H9 (cell line): ENCODE data around the gene TMEM184A. TPM values are rescaled to one million over a fixed set of nuclear protein-coding genes. Genes with fewer than 3 reads are reported as not detected.

Experiments used
- DNase-seq: peaks from one replicate; pipeline ENCODE4 v3.0.0-alpha.2; 2017
- H2AFZ ChIP-seq: one replicate; pipeline ENCODE4 v1.6.1; 2013; ENCODE audit warnings: mild to moderate bottlenecking, low read length, control low read depth, moderate library complexity
- H2AK5ac ChIP-seq: 2 replicates; pipeline ENCODE4 v1.6.1; 2013; ENCODE audit warnings: low read length, control low read depth, mixed read lengths; ENCODE audit not compliant: insufficient read length
- H2BK120ac ChIP-seq: one replicate; pipeline ENCODE4 v1.6.1; 2013; ENCODE audit warnings: low read depth, mild to moderate bottlenecking, low read length, control low read depth, inconsistent platforms; ENCODE audit not compliant: poor library complexity, severe bottlenecking
- H2BK12ac ChIP-seq: 2 replicates; pipeline ENCODE4 v1.6.1; 2013; ENCODE audit warnings: low read length, control low read depth, mixed read lengths, low read depth; ENCODE audit not compliant: insufficient read length
- H2BK15ac ChIP-seq: 2 replicates; pipeline ENCODE4 v1.6.1; 2013; ENCODE audit warnings: low read depth, low read length, control low read depth
- H2BK20ac ChIP-seq: one replicate; pipeline ENCODE4 v1.6.1; 2013; ENCODE audit warnings: low read depth, mild to moderate bottlenecking, low read length, control low read depth, inconsistent platforms; ENCODE audit not compliant: poor library complexity, severe bottlenecking
- H2BK5ac ChIP-seq: 2 replicates; pipeline ENCODE4 v1.6.1; 2013; ENCODE audit warnings: low read length, control low read depth, mixed read lengths; ENCODE audit not compliant: insufficient read length
- H3K14ac ChIP-seq: 2 replicates; pipeline ENCODE4 v1.6.1; 2013; ENCODE audit warnings: low read length, control low read depth; ENCODE audit not compliant: insufficient read depth
- H3K18ac ChIP-seq: 2 replicates; pipeline ENCODE4 v1.6.1; 2013; ENCODE audit warnings: low read depth, mild to moderate bottlenecking, mixed read lengths, low read length, control low read depth; ENCODE audit not compliant: insufficient read length
- H3K23ac ChIP-seq: 2 replicates; pipeline ENCODE4 v1.6.1; 2013; ENCODE audit warnings: low read length, control low read depth, mixed read lengths, low read depth; ENCODE audit not compliant: insufficient read length
- H3K23me2 ChIP-seq: 2 replicates; pipeline ENCODE4 v1.6.1; 2013; ENCODE audit warnings: low read depth, mild to moderate bottlenecking, mixed read lengths, low read length, control low read depth; ENCODE audit not compliant: insufficient read length, poor library complexity, severe bottlenecking
- H3K27ac ChIP-seq: 2 replicates; pipeline ENCODE4 v1.5.1; 2013; ENCODE audit warnings: low read length, control low read depth, mixed read lengths, low read depth; ENCODE audit not compliant: insufficient read length
- H3K27me3 ChIP-seq: 2 replicates; pipeline ENCODE4 v1.6.1; 2013; ENCODE audit warnings: low read length, control low read depth, inconsistent platforms; ENCODE audit not compliant: insufficient read depth
- H3K4ac ChIP-seq: 2 replicates; pipeline ENCODE4 v1.6.1; 2013; ENCODE audit warnings: low read depth, mild to moderate bottlenecking, control low read depth, inconsistent platforms, low read length, moderate library complexity
- H3K4me1 ChIP-seq: 2 replicates; pipeline ENCODE4 v1.6.1; 2013; ENCODE audit warnings: low read length, control low read depth, inconsistent platforms; ENCODE audit not compliant: insufficient read depth
- H3K4me2 ChIP-seq: 2 replicates; pipeline ENCODE4 v1.6.1; 2013; ENCODE audit warnings: low read length, control low read depth, mixed read lengths; ENCODE audit not compliant: insufficient read length, insufficient read depth
- H3K56ac ChIP-seq: 2 replicates; pipeline ENCODE4 v1.6.1; 2013; ENCODE audit warnings: low read depth, mild to moderate bottlenecking, mixed read lengths, low read length, control low read depth; ENCODE audit not compliant: insufficient read length
- H3K79me1 ChIP-seq: 2 replicates; pipeline ENCODE4 v1.6.1; 2013; ENCODE audit warnings: low read depth, mild to moderate bottlenecking, moderate library complexity, low read length, control low read depth, inconsistent platforms; ENCODE audit not compliant: insufficient read depth, poor library complexity, severe bottlenecking
- H3K79me2 ChIP-seq: 2 replicates; pipeline ENCODE4 v1.6.1; 2013; ENCODE audit warnings: low read length, control low read depth, inconsistent platforms; ENCODE audit not compliant: insufficient read depth
- H3K9ac ChIP-seq: 2 replicates; pipeline ENCODE4 v1.6.1; 2013; ENCODE audit warnings: low read length, control low read depth, mixed read lengths; ENCODE audit not compliant: insufficient read length; ENCODE audit errors: extremely low read depth
- H3K9me3 ChIP-seq: one replicate; pipeline ENCODE4 v1.6.1; 2013; ENCODE audit warnings: low read depth, low read length, inconsistent platforms; ENCODE audit not compliant: control insufficient read depth
- H3T11ph ChIP-seq: one replicate; pipeline ENCODE4 v1.6.1; 2013; ENCODE audit warnings: mild to moderate bottlenecking, low read length, control low read depth, inconsistent platforms
- H4K20me1 ChIP-seq: one replicate; pipeline ENCODE4 v1.6.1; 2013; ENCODE audit not compliant: control insufficient read depth, insufficient read length, insufficient read depth
- H4K5ac ChIP-seq: 2 replicates; pipeline ENCODE4 v1.6.1; 2013; ENCODE audit warnings: low read depth, mild to moderate bottlenecking, mixed read lengths, low read length, control low read depth; ENCODE audit not compliant: insufficient read length
- H4K8ac ChIP-seq: replicated peaks from 2 replicates; pipeline ENCODE4 v1.6.1; 2013; ENCODE audit warnings: low read length, control low read depth, mixed read lengths, low read depth; ENCODE audit not compliant: insufficient read length
- H4K91ac ChIP-seq: 2 replicates; pipeline ENCODE4 v1.6.1; 2013; ENCODE audit warnings: low read depth, mild to moderate bottlenecking, moderate library complexity, mixed read lengths, low read length, control low read depth; ENCODE audit not compliant: insufficient read length
- H3K27ac Mint-ChIP-seq, 3 experiments: 2 replicates in 2 of 3; 3 replicates in 1 of 3; pipeline ENCODE4 v1.8.0; 2020 to 2021; ENCODE audit warnings: mixed read lengths in 3 of 3, mild to moderate bottlenecking in 1 of 3, moderate library complexity in 1 of 3
- H3K27me3 Mint-ChIP-seq: 2 replicates; pipeline ENCODE4 v1.8.0; 2021; ENCODE audit warnings: low read depth, mild to moderate bottlenecking, moderate library complexity, mixed read lengths
- H3K36me3 Mint-ChIP-seq, 3 experiments: 2 replicates in 2 of 3; 3 replicates in 1 of 3; pipeline ENCODE4 v1.8.0; 2020 to 2021; ENCODE audit warnings: low read depth in 3 of 3, mixed read lengths in 3 of 3; ENCODE audit not compliant: insufficient read depth in 1 of 3
- H3K4me1 Mint-ChIP-seq, 2 experiments: 2 replicates each; pipeline ENCODE4 v1.8.0; 2020; ENCODE audit warnings: mixed read lengths in 2 of 2
- H3K4me3 Mint-ChIP-seq, 2 experiments: 2 replicates in 1 of 2; 3 replicates in 1 of 2; pipeline ENCODE4 v1.8.0; 2020 to 2021; ENCODE audit warnings: mild to moderate bottlenecking in 2 of 2, mixed read lengths in 2 of 2, moderate library complexity in 1 of 2
- H3K9me3 Mint-ChIP-seq, 2 experiments: 2 replicates in 1 of 2; 3 replicates in 1 of 2; pipeline ENCODE4 v1.8.0; 2020; ENCODE audit warnings: mild to moderate bottlenecking in 2 of 2, mixed read lengths in 2 of 2, moderate library complexity in 1 of 2
- WGBS: extraction: QIAGEN DNeasy Blood & Tissue Kit; methylation state at CpG from one replicate; pipeline ENCODE4 v1.1.7; 2013; ENCODE audit warnings: missing lambda C conversion rate, low lambda C conversion rate, mixed read lengths; ENCODE audit not compliant: insufficient read length; ENCODE audit errors: extremely low coverage; 5-methylcytosine and 5-hydroxymethylcytosine counted together
- total RNA-seq: library from RNA; stranded (reverse); gene quantifications from 2 replicates; pipeline ENCODE4 v1.2.1, GENCODE V29; 2021
- TF ChIP-seq, protein P1 (sequence below): fragments of 200-600 bp; sonication (generic); conservative IDR thresholded peaks from 3 replicates; pipeline ENCODE4 v1.8.0; 2021; ENCODE audit warnings: antibody characterized with exemption, mild to moderate bottlenecking

Gene TMEM184A
- total RNA-seq, 1 experiment from 2014 or later: 1.3 TPM

DNA sequence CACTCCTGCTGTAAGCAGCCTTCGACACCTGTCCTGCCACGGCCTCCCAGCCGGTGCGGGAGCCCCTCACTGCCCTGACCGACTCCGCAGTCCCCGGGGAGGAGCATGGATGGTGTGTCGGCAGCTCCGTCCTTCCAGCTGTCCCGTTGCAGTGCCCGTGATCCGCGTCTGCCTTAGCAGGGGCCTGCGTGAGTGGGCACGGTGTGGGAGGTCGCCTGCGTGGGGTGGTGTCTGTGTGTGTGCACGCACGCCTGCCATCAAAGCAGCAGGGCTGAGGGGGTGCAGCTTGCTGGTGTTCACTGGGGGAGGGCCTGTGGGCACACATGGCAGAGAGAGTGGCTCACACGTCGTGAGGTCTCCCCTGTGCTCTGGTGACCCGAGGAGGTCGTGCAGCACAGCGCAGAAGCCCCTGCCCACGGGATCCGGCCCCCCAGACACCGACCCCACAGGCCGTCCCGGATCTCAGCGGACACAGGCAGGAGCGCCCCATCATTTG lies 15.2 kb downstream of the TMEM184A start:
- no peaks in the 10 kb centered on the region for H3K23me2 ChIP-seq
- Mint-ChIP-seq H3K9me3 (no peaks in the 10 kb centered on the region), H3K27me3 (no peaks in the 10 kb centered on the region), H3K4me1 (peaks cover 9 to 13% of the 10 kb centered on the region in 2 experiments), H3K27ac (no peak overlapping the region; a peak in 2 of 7 replicates), H3K36me3 (peaks cover 3 to 15% (median 6%) of the 10 kb centered on the region in 3 experiments; a peak in 4 of 7 replicates), H3K4me3 (no peak overlapping the region)
- no peaks in the 10 kb centered on the region for H3K79me1 ChIP-seq
- no peaks in the 10 kb centered on the region for H3K27me3 ChIP-seq
- H2BK5ac ChIP-seq: no peak overlapping the region
- H4K5ac ChIP-seq: no peak overlapping the region
- no peaks in the 10 kb centered on the region for H3K4me1 ChIP-seq
- H3K56ac ChIP-seq: no peak overlapping the region
- H2BK12ac ChIP-seq: no peak overlapping the region
- no peak overlapping the region for H4K8ac ChIP-seq
- H3K18ac ChIP-seq: no peak overlapping the region
- no peaks in the 10 kb centered on the region for H3K79me2 ChIP-seq
- H2AK5ac ChIP-seq: no peak overlapping the region
- H3K27ac ChIP-seq: no peak overlapping the region
- H4K91ac ChIP-seq: no peak overlapping the region
- H2BK120ac ChIP-seq: no peak overlapping the region
- H2AFZ ChIP-seq: no peak overlapping the region
- H4K20me1 ChIP-seq: no peaks in the 10 kb centered on the region
- H3T11ph ChIP-seq: no peak overlapping the region
- H3K9ac ChIP-seq: no peak overlapping the region
- H3K9me3 ChIP-seq: no peaks in the 10 kb centered on the region
- no peak for DNase-seq
- no peak overlapping the region for H3K4me2 ChIP-seq
- TF ChIP-seq, protein P1, sequence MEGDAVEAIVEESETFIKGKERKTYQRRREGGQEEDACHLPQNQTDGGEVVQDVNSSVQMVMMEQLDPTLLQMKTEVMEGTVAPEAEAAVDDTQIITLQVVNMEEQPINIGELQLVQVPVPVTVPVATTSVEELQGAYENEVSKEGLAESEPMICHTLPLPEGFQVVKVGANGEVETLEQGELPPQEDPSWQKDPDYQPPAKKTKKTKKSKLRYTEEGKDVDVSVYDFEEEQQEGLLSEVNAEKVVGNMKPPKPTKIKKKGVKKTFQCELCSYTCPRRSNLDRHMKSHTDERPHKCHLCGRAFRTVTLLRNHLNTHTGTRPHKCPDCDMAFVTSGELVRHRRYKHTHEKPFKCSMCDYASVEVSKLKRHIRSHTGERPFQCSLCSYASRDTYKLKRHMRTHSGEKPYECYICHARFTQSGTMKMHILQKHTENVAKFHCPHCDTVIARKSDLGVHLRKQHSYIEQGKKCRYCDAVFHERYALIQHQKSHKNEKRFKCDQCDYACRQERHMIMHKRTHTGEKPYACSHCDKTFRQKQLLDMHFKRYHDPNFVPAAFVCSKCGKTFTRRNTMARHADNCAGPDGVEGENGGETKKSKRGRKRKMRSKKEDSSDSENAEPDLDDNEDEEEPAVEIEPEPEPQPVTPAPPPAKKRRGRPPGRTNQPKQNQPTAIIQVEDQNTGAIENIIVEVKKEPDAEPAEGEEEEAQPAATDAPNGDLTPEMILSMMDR: no peak
- no peak overlapping the region for H2BK15ac ChIP-seq
- H3K14ac ChIP-seq: no peak overlapping the region
- no peak overlapping the region for H2BK20ac ChIP-seq
- H3K23ac ChIP-seq: no peak overlapping the region
- no peak overlapping the region for H3K4ac ChIP-seq
- WGBS: no CpG with 5 or more reads among the region's 31 CpGs
